HepG2 (cell line): ENCODE measurements around the gene TMTC1.

ENCODE experiments used
- SIN3B ChIP-seq: fragments of 150-350 bp; IDR thresholded peaks from 2 replicates; pipeline ENCODE4 v1.6.1; 2014; ENCODE audit warnings: low read length
- TF ChIP-seq, protein P1 (sequence below): sonication (generic); formaldehyde crosslinking; IDR thresholded peaks from 2 replicates; pipeline ENCODE4 v1.5.0; 2020; ENCODE audit warnings: mild to moderate bottlenecking, missing genetic modification reagents, moderate library complexity

DNA sequence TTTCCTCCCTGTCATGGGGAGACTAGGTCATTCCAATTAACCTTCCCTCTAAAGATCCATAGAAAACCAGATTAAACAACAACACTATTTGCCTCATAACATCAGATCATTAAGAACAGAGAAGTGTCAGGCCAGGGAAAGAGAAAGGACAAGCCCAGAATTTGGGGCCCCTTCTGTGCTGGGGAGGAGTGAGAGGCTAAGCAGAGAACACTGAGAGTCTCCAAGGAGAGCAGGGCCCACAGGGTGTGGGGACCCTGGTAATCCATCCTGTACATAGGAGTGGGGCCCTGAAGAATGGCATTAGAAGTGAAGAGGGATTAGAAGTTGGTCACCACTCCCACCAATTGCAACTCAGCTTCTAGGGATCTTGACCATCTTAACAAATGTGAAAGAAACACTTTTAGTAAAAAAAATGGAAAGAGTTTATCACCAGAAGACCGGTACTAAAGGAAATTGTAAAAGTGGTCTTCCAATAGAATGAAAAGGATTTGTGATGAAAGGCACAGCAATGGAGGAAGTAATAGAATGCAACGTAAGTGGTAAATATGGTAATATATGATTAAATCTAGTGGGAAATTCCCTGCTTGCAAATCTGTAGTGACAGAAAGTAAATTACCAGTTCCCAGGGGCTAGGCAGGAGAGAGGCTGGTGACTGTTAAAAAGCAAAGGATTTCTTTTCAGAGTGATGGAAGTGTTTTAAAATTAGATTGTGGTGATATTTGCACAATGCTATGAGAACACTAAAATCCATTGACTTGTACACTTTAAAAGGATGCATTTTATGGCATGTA lies 14.0 kb upstream of the TMTC1 start:
- no peak for TF ChIP-seq SIN3B
- TF ChIP-seq, protein P1, sequence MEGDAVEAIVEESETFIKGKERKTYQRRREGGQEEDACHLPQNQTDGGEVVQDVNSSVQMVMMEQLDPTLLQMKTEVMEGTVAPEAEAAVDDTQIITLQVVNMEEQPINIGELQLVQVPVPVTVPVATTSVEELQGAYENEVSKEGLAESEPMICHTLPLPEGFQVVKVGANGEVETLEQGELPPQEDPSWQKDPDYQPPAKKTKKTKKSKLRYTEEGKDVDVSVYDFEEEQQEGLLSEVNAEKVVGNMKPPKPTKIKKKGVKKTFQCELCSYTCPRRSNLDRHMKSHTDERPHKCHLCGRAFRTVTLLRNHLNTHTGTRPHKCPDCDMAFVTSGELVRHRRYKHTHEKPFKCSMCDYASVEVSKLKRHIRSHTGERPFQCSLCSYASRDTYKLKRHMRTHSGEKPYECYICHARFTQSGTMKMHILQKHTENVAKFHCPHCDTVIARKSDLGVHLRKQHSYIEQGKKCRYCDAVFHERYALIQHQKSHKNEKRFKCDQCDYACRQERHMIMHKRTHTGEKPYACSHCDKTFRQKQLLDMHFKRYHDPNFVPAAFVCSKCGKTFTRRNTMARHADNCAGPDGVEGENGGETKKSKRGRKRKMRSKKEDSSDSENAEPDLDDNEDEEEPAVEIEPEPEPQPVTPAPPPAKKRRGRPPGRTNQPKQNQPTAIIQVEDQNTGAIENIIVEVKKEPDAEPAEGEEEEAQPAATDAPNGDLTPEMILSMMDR (CRISPR knock-in tag), result no peak
